GM21576 (cell line): Measurements from ENCODE around the gene HSD17B12.

Source experiments
- ATAC-seq: cut with Tn5 transposase; IDR thresholded peaks from one replicate; pipeline ENCODE4 v1.9.1; 2021; ENCODE audit warnings: mild to moderate bottlenecking, moderate library complexity; ENCODE audit not compliant: unreplicated experiment

Gene HSD17B12

GRCh38 chr11:43856993-43857392, 176.5 kb downstream of the HSD17B12 start:
- no peak for ATAC-seq

DNA sequence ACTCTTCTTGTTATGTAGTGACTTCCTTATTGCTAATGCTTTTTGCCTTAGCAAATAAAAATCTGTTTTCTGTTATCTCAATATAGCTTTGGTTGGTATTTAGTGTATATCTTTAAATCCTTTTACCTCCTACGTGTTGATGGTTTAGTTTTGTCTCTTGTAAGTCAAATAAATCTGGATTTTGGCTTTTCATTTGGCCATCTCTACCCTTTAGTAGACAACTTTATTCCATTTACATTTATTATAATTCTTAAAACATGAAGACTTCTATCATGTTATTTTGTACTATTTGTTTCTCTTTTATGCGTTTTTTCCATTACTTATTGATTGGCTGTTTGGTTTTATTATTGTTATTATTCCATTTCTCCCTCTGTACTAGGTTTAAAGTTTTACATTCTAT, 180.6 kb downstream of the HSD17B12 start:
- ATAC-seq, result no peak

DNA sequence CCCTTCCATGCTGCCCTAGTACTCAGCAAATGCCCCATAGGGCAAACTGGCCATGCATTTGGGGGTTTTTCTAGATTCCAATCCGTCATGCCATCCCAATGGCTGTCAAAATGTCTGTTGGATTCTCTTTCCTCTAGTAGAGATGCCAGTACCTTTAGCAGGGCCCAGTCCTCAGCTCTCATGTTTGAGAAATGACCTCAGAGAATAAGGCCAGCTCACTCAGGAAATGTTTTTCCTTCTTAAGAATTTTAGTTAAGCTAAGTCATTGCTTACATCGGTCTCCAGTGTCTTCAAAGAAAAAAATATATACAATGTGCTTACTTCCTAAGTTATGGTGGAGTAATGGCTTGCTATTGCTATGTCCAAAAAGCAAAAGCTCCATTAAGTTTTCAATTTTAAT, 186.0 kb downstream of the HSD17B12 start:
- no peak for ATAC-seq

- ATAC-seq, result no peak
Observed at GRCh38 chr11:43866969-43867368, 186.4 kb downstream of the HSD17B12 start.

GRCh38 chr11:43868852-43869567, 188.5 kb downstream of the HSD17B12 start:
- ATAC-seq, result peak; percentile 100

- no peak for ATAC-seq
Observed at GRCh38 chr11:43871051-43871450, 190.5 kb downstream of the HSD17B12 start.

DNA sequence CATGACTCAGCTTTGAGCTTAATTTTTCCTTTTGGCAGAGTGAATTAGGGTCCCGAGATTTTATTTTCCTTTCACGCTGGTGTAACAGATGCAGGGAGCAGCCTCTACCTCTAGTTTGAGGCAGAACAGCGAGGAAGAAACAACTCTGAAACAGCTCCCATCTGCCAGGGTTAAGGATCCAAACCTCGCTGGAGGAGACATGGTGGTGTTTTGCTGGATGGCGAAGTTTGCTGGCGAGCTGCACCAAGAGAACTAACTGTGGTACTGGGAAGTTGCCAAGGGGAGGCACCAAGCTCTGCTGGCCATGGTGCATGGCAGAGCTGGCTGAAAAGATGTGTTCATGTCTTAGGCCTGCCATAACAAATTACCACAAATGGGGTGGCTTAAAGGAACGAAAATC, 192.5 kb downstream of the HSD17B12 start:
- no peak for ATAC-seq

DNA sequence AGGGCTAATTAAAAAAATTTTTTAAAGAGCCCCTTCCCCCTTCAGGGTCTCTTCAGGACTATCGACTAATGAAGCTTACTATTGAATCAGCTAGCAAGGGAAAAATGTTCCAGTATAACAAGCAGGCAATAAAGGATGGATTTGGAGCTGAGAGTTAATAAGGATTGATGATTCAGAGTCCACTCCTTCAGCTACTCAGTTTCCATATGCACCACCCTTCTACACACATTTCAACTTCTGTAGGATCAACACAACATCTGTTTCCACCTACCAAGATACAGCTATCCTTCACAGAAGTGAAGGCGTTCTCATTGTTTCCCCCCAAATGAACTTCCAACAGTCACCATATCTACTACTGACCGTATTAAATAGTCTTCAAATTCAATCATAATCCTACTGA, 193.5 kb downstream of the HSD17B12 start:
- ATAC-seq, result no peak

DNA sequence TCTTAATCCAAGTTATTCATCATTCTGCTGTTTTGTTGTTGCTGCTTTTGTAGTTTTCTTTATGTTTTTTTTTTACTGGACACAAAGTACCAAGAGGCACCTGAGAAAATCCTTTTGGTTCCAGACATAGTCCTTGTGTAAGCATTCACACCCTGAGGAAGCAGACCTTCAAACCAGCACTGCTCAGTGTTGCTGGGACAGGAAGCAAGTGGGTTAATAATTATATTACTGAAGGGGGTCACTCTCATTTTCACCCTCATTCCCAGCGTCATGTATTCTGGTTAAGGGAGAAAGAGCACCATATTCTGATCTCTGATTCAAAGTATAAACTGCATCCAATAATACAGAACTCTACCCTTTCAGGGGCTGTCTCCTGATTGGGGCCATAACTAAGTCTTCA, 194.2 kb downstream of the HSD17B12 start:
- ATAC-seq, result no peak

- ATAC-seq, result peak; percentile 5
Observed at GRCh38 chr11:43879789-43880639, 199.5 kb downstream of the HSD17B12 start.

DNA sequence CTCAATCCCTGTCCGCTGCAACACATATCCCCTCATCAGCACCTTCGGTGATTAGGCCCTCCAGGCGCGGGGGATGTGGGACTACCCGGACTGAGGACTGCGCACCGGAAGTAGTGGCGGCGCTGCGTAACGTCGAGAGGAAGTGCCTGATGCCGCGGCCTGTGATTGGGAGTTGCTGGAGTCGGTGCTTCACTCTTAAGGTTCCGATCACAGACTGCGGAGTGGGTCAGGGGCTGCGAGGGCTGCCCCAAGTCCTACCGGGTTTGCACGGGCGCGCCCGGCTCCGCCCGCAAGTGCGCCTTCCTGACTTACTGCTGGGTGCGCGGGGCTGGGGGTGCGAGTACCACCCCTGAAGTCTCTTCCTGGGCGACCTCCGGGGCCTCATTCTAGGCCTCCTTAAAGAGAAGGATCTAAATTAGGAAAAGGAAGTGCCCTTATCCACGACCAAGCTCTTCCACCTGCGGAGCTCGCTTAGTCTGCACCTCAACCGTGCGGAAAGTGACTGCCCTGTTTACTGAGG, 200.2 kb downstream of the HSD17B12 start, which contains the start of gene ALKBH3:
Gene ALKBH3 (plus strand): TSS at position 192 of the 520 bp plus-strand sequence. CDS start 1,822 bp downstream, outside the sequence.
- peak; percentile 98 for ATAC-seq

- no peak for ATAC-seq
Observed at GRCh38 chr11:43892851-43893250, 212.3 kb downstream of the HSD17B12 start.

DNA sequence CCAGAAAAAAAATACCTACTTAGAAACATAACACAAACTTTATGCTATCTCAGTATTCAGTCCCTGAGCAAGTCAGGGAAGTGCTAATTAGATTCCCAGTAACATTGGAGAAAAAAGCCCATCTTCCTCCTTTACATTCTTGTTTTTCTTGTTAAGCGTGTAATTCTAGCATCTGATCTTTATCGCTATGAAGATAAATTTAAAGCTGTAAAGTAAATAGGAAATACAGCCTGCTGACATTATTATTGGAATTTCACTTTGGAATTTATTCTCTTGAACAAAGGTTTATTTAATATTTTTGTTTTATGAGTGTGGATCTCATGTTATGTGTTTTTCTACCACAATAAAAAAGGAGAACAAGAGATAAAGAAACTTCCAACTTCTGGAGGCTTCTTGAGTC, 214.0 kb downstream of the HSD17B12 start:
- ATAC-seq, result no peak

DNA sequence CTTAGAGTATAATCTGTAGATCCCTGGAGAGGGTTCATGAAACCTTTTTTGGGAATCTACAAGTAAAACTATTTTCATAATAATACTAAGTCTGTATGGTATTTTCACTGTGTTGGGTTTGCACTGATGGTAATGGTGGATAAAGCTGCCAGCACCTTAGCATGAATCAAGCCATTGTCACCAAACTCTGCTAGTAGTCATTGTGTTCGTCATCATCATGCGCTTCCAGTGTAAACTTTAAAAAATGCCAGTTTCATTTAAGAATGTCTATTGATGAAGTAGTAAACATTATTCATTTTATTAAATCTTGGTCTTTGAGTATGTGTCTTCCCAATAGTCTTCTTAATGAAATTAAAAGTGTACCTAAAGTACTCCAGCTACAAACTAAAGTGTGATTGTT, 215.1 kb downstream of the HSD17B12 start:
- ATAC-seq, result no peak

- no peak for ATAC-seq
Observed at GRCh38 chr11:43898574-43898973, 218.0 kb downstream of the HSD17B12 start.

DNA sequence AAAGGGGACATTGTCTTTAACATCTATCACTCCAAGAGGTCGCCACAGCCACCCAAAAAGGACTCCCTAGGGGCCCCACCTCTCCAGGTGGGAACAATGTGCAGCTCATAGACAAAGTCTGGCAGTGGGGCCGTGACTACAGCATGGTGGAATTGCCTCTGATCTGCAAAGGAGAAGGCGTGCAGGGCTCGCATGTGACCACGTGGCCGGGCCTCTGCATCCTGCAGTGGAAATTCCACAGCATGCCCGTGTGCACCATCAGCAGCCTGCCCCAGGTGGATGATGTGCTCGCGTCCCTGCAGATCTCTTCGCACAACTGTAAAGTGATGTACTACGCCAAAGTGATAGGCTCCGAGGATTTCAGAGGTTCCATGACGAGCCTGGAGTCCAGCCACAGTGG, 218.6 kb downstream of the HSD17B12 start:
- ATAC-seq, result no peak

DNA sequence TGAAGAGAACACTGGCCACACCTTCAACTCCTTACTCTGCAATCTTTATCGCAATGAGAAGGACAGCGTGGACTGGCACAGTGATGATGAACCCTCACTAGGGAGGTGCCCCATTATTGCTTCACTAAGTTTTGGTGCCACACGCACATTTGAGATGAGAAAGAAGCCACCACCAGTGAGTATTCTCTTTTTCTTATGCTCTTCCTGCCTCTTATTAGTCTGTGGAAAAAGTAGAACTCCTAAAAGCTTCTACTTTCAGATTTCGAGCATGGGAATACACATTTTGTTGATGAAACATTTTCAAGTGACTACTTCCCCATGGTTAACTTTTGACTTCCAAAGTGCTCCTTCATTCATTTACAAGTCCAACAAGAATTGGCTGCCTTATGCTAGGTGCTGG, 221.0 kb downstream of the HSD17B12 start:
- ATAC-seq, result no peak

GRCh38 chr11:43903078-43903477, 222.5 kb downstream of the HSD17B12 start:
- no peak for ATAC-seq

- no peak for ATAC-seq
Observed at GRCh38 chr11:43903969-43904368, 223.4 kb downstream of the HSD17B12 start.

GRCh38 chr11:43904742-43905535, 224.4 kb downstream of the HSD17B12 start:
- no peak for ATAC-seq

DNA sequence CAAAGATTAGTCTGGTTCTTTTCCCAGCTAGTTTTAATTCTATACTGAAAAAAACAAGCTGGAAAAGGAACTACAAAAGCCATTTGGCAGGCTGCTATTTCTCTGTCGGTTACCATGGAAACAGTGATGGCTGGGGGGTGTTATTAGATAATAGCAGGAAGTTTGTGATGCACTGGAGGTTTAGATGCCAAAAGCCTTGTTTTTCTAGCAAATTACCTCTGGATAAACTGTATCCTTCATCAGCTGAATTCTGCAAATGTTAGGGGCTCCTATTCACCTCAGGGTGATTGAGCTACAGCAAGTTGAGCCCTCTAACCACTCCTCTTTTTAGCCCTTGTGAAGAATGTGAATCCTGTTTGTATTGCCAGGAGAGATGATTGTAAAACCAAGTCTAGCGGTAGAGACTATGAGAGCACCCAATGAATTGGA, 225.3 kb downstream of the HSD17B12 start:
- no peak for ATAC-seq
